GM12801 (cell line): ENCODE measurements around the gene KRTAP2-3.

Source experiments
- TF ChIP-seq, protein P1 (sequence below): IDR thresholded peaks from one replicate; pipeline ENCODE4 v1.5.1; 2011; ENCODE audit warnings: control low read depth; ENCODE audit not compliant: insufficient read length; ENCODE audit errors: extremely low read depth

Gene KRTAP2-3

DNA sequence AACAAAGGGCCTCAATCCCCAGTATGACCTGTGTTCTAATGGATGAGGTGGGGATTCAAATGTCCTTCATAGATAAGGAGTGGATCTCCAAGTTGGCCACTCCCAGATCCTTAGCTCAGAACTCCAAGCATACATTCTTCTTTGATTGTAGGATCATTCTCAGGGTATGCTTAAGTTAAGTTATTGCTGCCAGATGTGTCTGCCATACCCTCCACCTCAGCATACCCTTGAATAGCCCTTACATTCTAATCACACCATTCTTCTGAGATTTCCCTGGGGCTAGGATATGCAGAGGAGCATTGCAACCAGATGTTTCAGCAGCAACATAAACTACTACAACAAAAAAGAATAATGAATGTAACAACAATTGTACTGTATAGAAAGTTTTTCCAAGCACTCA lies 7.4 kb upstream of the KRTAP2-3 start:
- TF ChIP-seq, protein P1, sequence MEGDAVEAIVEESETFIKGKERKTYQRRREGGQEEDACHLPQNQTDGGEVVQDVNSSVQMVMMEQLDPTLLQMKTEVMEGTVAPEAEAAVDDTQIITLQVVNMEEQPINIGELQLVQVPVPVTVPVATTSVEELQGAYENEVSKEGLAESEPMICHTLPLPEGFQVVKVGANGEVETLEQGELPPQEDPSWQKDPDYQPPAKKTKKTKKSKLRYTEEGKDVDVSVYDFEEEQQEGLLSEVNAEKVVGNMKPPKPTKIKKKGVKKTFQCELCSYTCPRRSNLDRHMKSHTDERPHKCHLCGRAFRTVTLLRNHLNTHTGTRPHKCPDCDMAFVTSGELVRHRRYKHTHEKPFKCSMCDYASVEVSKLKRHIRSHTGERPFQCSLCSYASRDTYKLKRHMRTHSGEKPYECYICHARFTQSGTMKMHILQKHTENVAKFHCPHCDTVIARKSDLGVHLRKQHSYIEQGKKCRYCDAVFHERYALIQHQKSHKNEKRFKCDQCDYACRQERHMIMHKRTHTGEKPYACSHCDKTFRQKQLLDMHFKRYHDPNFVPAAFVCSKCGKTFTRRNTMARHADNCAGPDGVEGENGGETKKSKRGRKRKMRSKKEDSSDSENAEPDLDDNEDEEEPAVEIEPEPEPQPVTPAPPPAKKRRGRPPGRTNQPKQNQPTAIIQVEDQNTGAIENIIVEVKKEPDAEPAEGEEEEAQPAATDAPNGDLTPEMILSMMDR: no peak

DNA sequence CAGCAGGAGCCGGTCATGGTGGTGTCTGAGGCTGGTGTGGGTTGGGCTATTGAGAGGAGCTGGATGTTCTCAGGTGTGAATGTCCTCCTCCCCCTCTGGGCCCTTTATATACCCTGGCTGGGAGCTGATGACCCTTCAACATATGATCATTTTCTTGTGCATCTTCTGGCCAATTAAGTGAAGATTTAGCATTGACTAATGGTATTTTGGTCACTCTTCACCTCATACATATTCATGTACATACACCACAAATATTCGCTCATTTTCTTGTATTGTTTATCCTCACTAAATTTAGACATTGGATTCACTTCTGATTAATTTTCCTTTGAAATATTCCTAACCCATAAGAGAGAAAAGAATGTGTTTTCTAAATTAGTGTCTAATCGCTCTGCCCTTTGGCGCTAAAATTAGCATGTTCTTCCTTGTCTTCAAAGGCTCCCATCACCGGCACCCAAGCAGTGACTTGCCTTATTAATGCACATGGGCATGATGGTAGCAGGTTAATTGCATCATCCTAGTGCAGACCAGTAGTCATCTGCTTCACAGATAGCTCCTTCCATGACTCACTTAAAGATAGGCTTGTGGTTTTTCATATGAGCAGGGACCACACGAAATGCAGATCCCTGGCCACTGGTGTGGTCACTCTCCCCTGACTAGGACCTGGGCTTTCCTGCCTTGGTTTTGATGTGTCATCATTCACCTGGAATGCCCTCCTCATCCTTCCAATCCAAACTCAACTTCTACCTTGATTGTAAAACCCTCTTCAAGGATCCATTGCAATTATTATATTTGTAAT lies 6.1 kb upstream of the KRTAP2-3 start, which contains the start of gene KRTAP2-4:
Gene KRTAP2-4, minus strand, starts transcription at position 51 of the 796 bp plus-strand sequence. Its CDS starts 34 bp downstream, at position 17.
- TF ChIP-seq, protein P1: no peak

DNA sequence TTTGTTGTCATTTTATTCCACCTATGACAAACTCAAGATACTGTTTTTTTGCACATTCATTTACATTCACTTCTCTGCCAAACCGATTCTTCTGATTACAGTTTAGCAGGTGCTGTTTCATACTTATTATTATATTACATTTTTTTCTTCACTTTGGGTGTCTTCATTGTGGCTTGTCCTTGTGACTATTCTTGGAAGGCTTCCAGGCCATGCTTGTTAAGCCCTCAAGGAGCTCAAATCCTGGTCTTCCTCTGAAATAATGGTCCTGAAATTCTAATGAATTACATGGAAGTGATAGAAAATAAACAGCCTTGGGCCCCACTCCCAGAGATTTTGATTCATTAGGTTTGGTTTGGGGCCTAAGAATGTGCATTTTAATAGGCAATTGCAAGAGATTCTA lies 4.4 kb upstream of the KRTAP2-3 start:
- TF ChIP-seq, protein P1: no peak

DNA sequence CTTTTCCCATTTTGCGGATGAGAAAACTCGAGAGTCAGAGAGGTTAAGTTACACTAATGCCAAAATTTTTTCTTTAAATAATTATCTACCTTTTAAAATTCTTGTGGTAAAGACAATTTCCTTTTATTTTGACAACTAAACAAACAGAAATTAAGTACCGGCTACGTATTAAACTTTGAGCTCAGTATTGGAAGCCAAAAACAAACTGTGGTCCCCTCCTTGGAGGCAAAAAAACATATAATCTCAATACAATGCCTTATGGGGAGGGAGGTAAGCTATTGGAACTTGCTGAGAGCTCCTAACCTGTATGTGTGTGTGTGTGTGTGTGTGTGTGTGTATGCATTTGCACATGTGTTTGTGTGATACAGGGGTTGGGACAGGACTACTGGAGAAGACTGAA lies 3.5 kb upstream of the KRTAP2-3 start:
- TF ChIP-seq, protein P1: no peak

DNA sequence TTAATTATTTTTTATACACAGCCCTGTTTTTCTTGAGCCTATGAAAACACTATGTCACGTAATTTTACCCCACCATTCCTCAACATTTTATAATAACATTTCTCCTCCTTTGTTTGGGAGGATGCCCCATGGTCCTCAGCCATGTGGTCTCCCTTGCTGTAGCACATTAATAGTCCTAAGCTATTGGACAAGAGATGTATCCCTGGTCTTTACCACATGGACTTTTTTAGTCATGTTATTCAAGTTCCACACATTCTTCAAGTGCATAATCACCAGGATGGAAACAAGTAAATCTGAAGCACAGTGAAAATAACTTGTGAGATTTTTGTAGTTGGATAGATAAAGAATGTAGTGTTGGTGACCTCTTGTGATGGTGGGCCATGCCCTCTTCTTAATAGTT lies 2.0 kb upstream of the KRTAP2-3 start:
- TF ChIP-seq, protein P1: no peak

DNA sequence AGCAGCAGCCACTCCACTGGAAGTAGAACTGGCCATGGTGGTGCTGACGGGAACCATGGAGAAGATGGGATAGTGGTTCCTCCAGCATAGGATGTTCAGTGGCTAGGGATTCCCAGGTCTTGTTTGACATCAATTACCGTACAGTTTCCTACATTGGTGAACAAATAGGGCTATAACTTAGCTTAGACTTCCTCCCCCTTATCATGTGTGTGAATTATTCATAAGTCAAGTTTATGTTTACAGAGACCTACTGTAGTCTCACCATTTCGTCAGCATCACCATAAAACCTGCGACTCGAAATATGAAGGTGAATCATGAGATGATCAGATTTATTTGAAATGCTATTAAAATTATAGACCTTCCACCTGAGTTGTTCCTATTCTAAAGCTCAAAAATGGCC lies 1.2 kb downstream of the KRTAP2-3 start:
- TF ChIP-seq, protein P1: no peak

DNA sequence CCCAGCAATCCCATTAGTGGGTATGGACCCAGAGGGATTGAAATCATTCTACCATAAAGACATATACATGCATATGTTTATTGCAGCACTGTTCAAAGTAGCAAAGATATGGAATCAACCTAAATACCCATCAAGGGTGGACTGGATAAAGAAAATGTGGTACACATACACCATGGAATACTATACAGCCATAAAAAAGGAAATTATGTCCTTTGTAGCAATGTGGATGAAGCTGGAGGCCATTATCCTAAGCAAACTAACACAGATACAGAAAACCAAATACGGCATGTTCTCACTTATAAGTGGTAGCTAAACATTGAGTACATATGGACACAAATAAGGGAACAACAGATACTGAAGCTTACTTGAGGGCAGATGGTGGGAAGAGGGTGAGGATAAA lies 2.4 kb downstream of the KRTAP2-3 start:
- TF ChIP-seq, protein P1: no peak
